Right cardiac atrium (tissue), 5 donors: ENCODE measurements around the gene ADGRG3. TPM values are rescaled to one million over a fixed set of nuclear protein-coding genes. Genes with fewer than 3 reads are reported as not detected.
A peak's percentile ranks its signal among the peaks of the same experiment; 100 is the strongest.

Experiments used
- ATAC-seq, 2 donors: fragments of 200-7000 bp; cut with Tn5 transposase; one replicate each; pipeline versions ENCODE4 v1.8.0 to v1.9.1; 2020; ENCODE audit warnings: moderate library complexity in 2 of 2, mild to moderate bottlenecking in 1 of 2
- DNase-seq, 3 donors: peaks; one replicate each; pipeline ENCODE4 v3.0.0-alpha.2; 2020
- H3K27ac ChIP-seq: one replicate; pipeline ENCODE4 v1.5.1; 2013; ENCODE audit warnings: mild to moderate bottlenecking, low read length, control low read depth, moderate library complexity
- H3K27me3 ChIP-seq: one replicate; pipeline ENCODE4 v1.6.1; 2013; ENCODE audit not compliant: control insufficient read depth, insufficient read depth
- H3K4me1 ChIP-seq: one replicate; pipeline ENCODE4 v1.6.1; 2013; ENCODE audit warnings: low read length; ENCODE audit not compliant: control insufficient read depth, insufficient read depth
- H3K4me3 ChIP-seq: one replicate; pipeline ENCODE4 v1.5.1; 2013; ENCODE audit warnings: low read length, control low read depth
- H3K9me3 ChIP-seq: one replicate; pipeline ENCODE4 v1.6.1; 2013; ENCODE audit warnings: low read length; ENCODE audit not compliant: control insufficient read depth
- WGBS: extraction: QIAGEN DNeasy Blood & Tissue Kit; methylation state at CpG from one replicate; pipeline ENCODE4 v1.1.7; 2013; 5-methylcytosine and 5-hydroxymethylcytosine counted together
- intact Hi-C, 4 donors: fragments of 100-400 bp; cut with DNase I; formaldehyde crosslinking; loops; one replicate each; pipeline versions ENCODE4 v1.11.0 to v1.14.0; 2022 to 2023
- polyA plus RNA-seq: library from polyadenylated mRNA; stranded (reverse); fragments of 200-250 nt; gene quantifications from one replicate; pipeline ENCODE4 v1.2.3, GENCODE V29; 2013
- total RNA-seq, 4 donors: library from RNA; stranded (reverse); fragmentation: NEBNext Ultra II Directional; extraction: Animal tissue kit (Norgen Biotek cat#: 25700); gene quantifications; one replicate each; pipeline ENCODE4 v1.2.1, GENCODE V29; 2021
- donor health status: healthy with polysubstance abuse.
- donor health status: DM: no; HTN: yes; CAD: no.
- donor health status: DM: no; HTN: no; CAD: no.
- donor health status: DM: no; HTN: yes; CAD: no; lungs with severe emphysema.
- donor health status: DM: yes; HTN: yes; CAD: no.

Gene ADGRG3
- total and polyA plus RNA-seq, 5 donors = 0.11 to 0.66 (median 0.14) TPM

GRCh38 chr16:57738844-57739243 is 70.7 kb downstream of the ADGRG3 start:
- no peaks in the 10 kb centered on the region for H3K27me3 ChIP-seq
- no peak overlapping the region for H3K27ac ChIP-seq
- intact Hi-C loops = loop anchor here in 1 of 4 donors (10.0 kb wide), 1 partner anchor 154 kb away; no protein-coding TSS in a partner anchor
- WGBS = 97% methylated on average over 7 of the region's 7 CpGs
- H3K4me3 ChIP-seq = no peak overlapping the region
- ATAC-seq = no peak
- no peaks in the 10 kb centered on the region for H3K9me3 ChIP-seq
- peak in 1 of 3 donors; percentile 18 for DNase-seq
- no peaks in the 10 kb centered on the region for H3K4me1 ChIP-seq

Other genes starting within 250 kb of the ADGRG3 start
- 10 to 100 TPM; 40.2 to 63.2 (median 55.5) TPM for gene CIAPIN1, start 220.9 kb upstream of the ADGRG3 start, total RNA-seq
- 32.1 TPM for gene CIAPIN1, start 220.9 kb upstream of the ADGRG3 start, polyA plus RNA-seq
- gene COQ9, start 220.8 kb upstream of the ADGRG3 start, total RNA-seq = 100 to 1,000 TPM in 3 of 4 donors, 10 to 100 TPM in 1; 91.8 to 142 (median 134) TPM
- gene COQ9, start 220.8 kb upstream of the ADGRG3 start, polyA plus RNA-seq = 206 TPM
- 10 to 100 TPM; 36.9 to 47.7 (median 42.0) TPM for gene POLR2C, start 205.6 kb upstream of the ADGRG3 start, total RNA-seq
- 36.8 TPM for gene POLR2C, start 205.6 kb upstream of the ADGRG3 start, polyA plus RNA-seq
- gene DOK4, start 181.8 kb upstream of the ADGRG3 start, total RNA-seq = 10 to 100 TPM; 15.1 to 19.4 (median 16.5) TPM
- 12.2 TPM for gene DOK4, start 181.8 kb upstream of the ADGRG3 start, polyA plus RNA-seq
- 10 to 100 TPM in 3 of 4 donors, 1 to 10 TPM in 1; 7.6 to 15.4 (median 11.0) TPM for gene CCDC102A, start 131.7 kb upstream of the ADGRG3 start, total RNA-seq
- gene CCDC102A, start 131.7 kb upstream of the ADGRG3 start, polyA plus RNA-seq = 9.0 TPM
- under 1 TPM in 2 of 4 donors, not detected in 2; 0.11 to 0.29 TPM for gene ADGRG5, start 125.7 kb upstream of the ADGRG3 start, total RNA-seq
- gene ADGRG5, start 125.7 kb upstream of the ADGRG3 start, polyA plus RNA-seq = 0.02 TPM
- 10 to 100 TPM; 10.2 to 24.1 (median 17.4) TPM for gene ADGRG1, start 39.7 kb upstream of the ADGRG3 start, total RNA-seq
- gene ADGRG1, start 39.7 kb upstream of the ADGRG3 start, polyA plus RNA-seq = 15.0 TPM
- gene DRC7, start 26.5 kb downstream of the ADGRG3 start, total RNA-seq = not detected
- gene DRC7, start 26.5 kb downstream of the ADGRG3 start, polyA plus RNA-seq = not detected
- 10 to 100 TPM in 3 of 4 donors, 1 to 10 TPM in 1; 8.4 to 16.3 (median 12.3) TPM for gene KATNB1, start 67.5 kb downstream of the ADGRG3 start, total RNA-seq
- gene KATNB1, start 67.5 kb downstream of the ADGRG3 start, polyA plus RNA-seq = 10.2 TPM
- gene KIFC3, start 134.2 kb downstream of the ADGRG3 start, total RNA-seq = 10 to 100 TPM; 45.8 to 67.5 (median 50.0) TPM
- gene KIFC3, start 134.2 kb downstream of the ADGRG3 start, polyA plus RNA-seq = 39.9 TPM